B cell (primary cell): Measurements from ENCODE around the gene MCRS1. TPM values are rescaled to one million over a fixed set of nuclear protein-coding genes. Genes with fewer than 3 reads are reported as not detected.

Experiments
- ATAC-seq: fragments of 200-7000 bp; cut with Tn5 transposase; one replicate; pipeline ENCODE4 v1.10.0; 2021; ENCODE audit warnings: low read depth, mild to moderate bottlenecking, moderate number of reproducible peaks, moderate library complexity
- CTCF ChIA-PET: fragments of 350-600 bp; sonication (Branson Sonifier 250); formaldehyde crosslinking; loops from one replicate; lab custom pipeline; 2021; ENCODE audit warnings: antibody characterized with exemption, inconsistent platforms; lab: Charles Lee
- POLR2A ChIA-PET: fragments of 350-600 bp; sonication (Branson Sonifier 250); formaldehyde crosslinking; loops from one replicate; lab custom pipeline; 2021; ENCODE audit warnings: antibody characterized with exemption; lab: Charles Lee
- DNase-seq: peaks from one replicate; pipeline ENCODE4 v3.0.0; 2013
- H2AFZ ChIP-seq: 2 replicates; pipeline ENCODE4 v1.6.1; 2012; ENCODE audit warnings: mild to moderate bottlenecking, low read depth, low read length; ENCODE audit not compliant: insufficient read depth, poor library complexity, severe bottlenecking
- H3K27ac ChIP-seq, 2 donors: 1 replicate in 1 of 2; 2 replicates in 1 of 2; pipeline ENCODE4 v1.5.1; 2012 to 2013; ENCODE audit warnings: low read length in 2 of 2, mild to moderate bottlenecking in 2 of 2, moderate library complexity in 1 of 2
- H3K27me3 ChIP-seq, 4 experiments: fragments of 200-600 bp in 1 of 4; sonication (generic) in 1 of 4; replicated peaks in 1 of 4; 1 replicate in 2 of 4; 2 replicates in 2 of 4; pipeline versions ENCODE4 v1.6.1 to v1.7.0; 2013 to 2016; ENCODE audit warnings: low read length in 3 of 4, mild to moderate bottlenecking in 2 of 4, mixed read lengths in 1 of 4, moderate library complexity in 1 of 4; ENCODE audit not compliant: insufficient read depth in 4 of 4, control insufficient read depth in 3 of 4; ENCODE audit errors: control extremely low read depth in 1 of 4
- H3K36me3 ChIP-seq, 2 experiments: replicated peaks in 1 of 2; 1 replicate in 1 of 2; 2 replicates in 1 of 2; pipeline versions ENCODE4 v1.6.1 to v1.7.1; 2013; ENCODE audit warnings: low read length in 1 of 2; ENCODE audit not compliant: insufficient read depth in 2 of 2, control insufficient read depth in 1 of 2; ENCODE audit errors: control extremely low read depth in 1 of 2, extremely low read depth in 1 of 2
- H3K4me1 ChIP-seq, 2 donors: fragments of 200-600 bp in 1 of 2; sonication (generic) in 1 of 2; 1 replicate in 1 of 2; 2 replicates in 1 of 2; pipeline versions ENCODE4 v1.5.1 to v1.6.1; 2013 to 2017; ENCODE audit warnings: low read length in 2 of 2; ENCODE audit not compliant: control insufficient read depth in 2 of 2, insufficient read depth in 2 of 2
- H3K4me2 ChIP-seq: replicated peaks from 2 replicates; pipeline ENCODE3; 2012; ENCODE audit warnings: mild to moderate bottlenecking, low read depth, low read length; ENCODE audit not compliant: poor library complexity, severe bottlenecking
- H3K4me3 ChIP-seq, 5 experiments: fragments of 200-600 bp in 1 of 5; sonication (generic) in 1 of 5; 1 replicate in 3 of 5; 2 replicates in 2 of 5; pipeline versions ENCODE4 v1.5.1 to v1.7.0; 2011 to 2016; ENCODE audit warnings: low read length in 4 of 5, mild to moderate bottlenecking in 4 of 5, low read depth in 2 of 5, control low read depth in 1 of 5, moderate library complexity in 1 of 5; ENCODE audit not compliant: insufficient read depth in 1 of 5; ENCODE audit errors: control extremely low read depth in 1 of 5, extremely low read depth in 1 of 5
- H3K79me2 ChIP-seq: fragments of 200-600 bp; sonication (generic); one replicate; pipeline ENCODE4 v1.6.0; 2016; ENCODE audit warnings: low read length; ENCODE audit not compliant: control insufficient read depth, insufficient read depth
- H3K9ac ChIP-seq: fragments of 200-600 bp; sonication (generic); 2 replicates; pipeline ENCODE4 v1.6.1; 2017; ENCODE audit warnings: mild to moderate bottlenecking, low read length, moderate library complexity
- H3K9me3 ChIP-seq, 3 donors: one replicate each; pipeline versions ENCODE4 v1.6.1 to v1.7.1; 2013; ENCODE audit warnings: low read length in 2 of 3; ENCODE audit not compliant: control insufficient read depth in 2 of 3, insufficient read depth in 1 of 3; ENCODE audit errors: control extremely low read depth in 1 of 3
- H4K20me1 ChIP-seq: 2 replicates; pipeline ENCODE4 v1.6.0; 2012; ENCODE audit warnings: mild to moderate bottlenecking, low read length; ENCODE audit not compliant: insufficient read depth, control insufficient read depth, poor library complexity, severe bottlenecking
- H3K27ac Mint-ChIP-seq: one replicate; pipeline ENCODE4 v1.8.0; 2021; ENCODE audit warnings: mixed read lengths
- H3K27me3 Mint-ChIP-seq: one replicate; pipeline ENCODE4 v1.8.0; 2021; ENCODE audit warnings: mixed read lengths
- H3K4me1 Mint-ChIP-seq: one replicate; pipeline ENCODE4 v1.8.0; 2021; ENCODE audit warnings: mixed read lengths
- H3K4me3 Mint-ChIP-seq: one replicate; pipeline ENCODE4 v1.8.0; 2021; ENCODE audit warnings: mixed read lengths
- H3K9me3 Mint-ChIP-seq: one replicate; pipeline ENCODE4 v1.8.0; 2022; ENCODE audit warnings: mixed read lengths; ENCODE audit not compliant: insufficient read depth
- CTCF ChIP-seq: fragments of 200-600 bp; IDR thresholded peaks from one replicate; pipeline ENCODE4 v1.8.0; 2022; ENCODE audit warnings: antibody characterized with exemption, mild to moderate bottlenecking
- EZH2 ChIP-seq: IDR thresholded peaks from 2 replicates; pipeline ENCODE4 v1.6.1; 2012; ENCODE audit warnings: borderline replicate concordance, low read depth, mild to moderate bottlenecking, moderate library complexity, low read length; ENCODE audit not compliant: insufficient read depth, poor library complexity, severe bottlenecking
- WGBS: methylation state at CpG from one replicate; pipeline ENCODE4 v1.1.5; 2013; ENCODE audit warnings: missing lambda C conversion rate; ENCODE audit not compliant: insufficient coverage; 5-methylcytosine and 5-hydroxymethylcytosine counted together
- intact Hi-C: fragments of 100-400 bp; cut with micrococcal nuclease; formaldehyde crosslinking; loops from one replicate; pipeline ENCODE4 v1.10.0; 2022
- polyA plus RNA-seq: library from polyadenylated mRNA; depleted of rRNA; stranded (reverse); fragments of >200 nt; gene quantifications from 2 replicates; pipeline ENCODE4 v1.2.3, GENCODE V29; 2012
- total RNA-seq, 2 donors: library from RNA; stranded (reverse); fragments of 120-200 nt in 1 of 2; gene quantifications; 1 replicate in 1 of 2; 2 replicates in 1 of 2; pipeline versions ENCODE4 v1.2.3 to v1.2.4, GENCODE V29; 2013 to 2022

Gene MCRS1
- total and polyA plus RNA-seq, 2 donors (not counting 1 experiment from before 2014, with no cell fraction given), result 81.1 to 107 TPM

DNA sequence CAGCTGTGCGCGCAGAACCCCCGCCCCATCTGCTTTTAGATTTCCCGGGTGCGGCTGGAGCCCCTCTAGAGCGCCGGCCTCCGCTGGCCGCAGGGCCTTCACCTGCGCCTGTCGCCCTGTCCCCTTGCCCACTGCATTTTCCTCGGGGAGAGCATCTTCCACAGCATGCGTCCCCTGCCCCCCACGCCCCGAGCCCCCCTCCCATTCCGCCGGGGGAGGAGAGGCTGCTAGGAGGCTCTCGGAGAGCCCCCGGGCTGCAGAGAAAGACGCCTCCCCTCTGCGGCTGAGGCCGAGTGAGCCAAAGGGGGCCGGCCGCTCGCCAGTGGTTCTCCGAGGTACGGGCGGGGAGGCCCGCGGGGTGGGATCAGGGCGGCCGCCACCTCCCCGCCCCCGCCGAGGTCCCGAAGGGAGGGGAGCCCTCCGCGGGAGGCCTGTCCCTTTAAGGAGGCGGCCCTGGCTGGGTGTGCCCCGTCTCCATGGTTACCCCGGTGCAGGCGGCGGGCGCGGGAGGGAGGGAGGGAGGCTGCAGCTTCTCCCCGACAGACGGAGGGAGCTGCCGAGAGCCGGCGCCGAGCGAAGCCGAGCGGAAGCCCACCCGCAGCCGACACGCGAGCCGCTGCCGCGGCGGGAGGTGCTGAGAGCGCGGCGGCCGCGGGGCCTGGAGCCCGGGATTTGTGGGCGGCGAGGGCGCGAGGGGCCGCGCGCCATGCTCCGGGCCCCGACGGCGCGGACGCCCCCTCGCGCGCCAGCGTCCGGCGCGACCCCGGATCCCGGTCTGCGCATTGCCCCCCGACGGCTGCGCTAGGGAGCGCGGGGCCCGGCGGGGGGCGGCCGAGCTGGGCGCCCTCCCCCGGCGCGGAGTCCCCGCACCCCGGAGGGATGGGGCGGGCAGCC is 29.2 kb downstream of the MCRS1 start, which contains the start of gene KCNH3:
Gene KCNH3, plus strand, starts transcription at position 521 of the 894 bp plus-strand sequence. CDS start 387 bp downstream, outside the sequence.
- Histone ChIP-seq H4K20me1 (no peaks in the 10 kb centered on the region), H3K27ac (no peak within 1 kb of the TSS), H3K36me3 (no peaks in the 10 kb centered on the region), H3K4me1 (peaks cover 33 to 49% of the 10 kb centered on the region in 2 donors), H3K9me3 (peaks cover 0 to 9% (median 0%) of the 10 kb centered on the region in 3 donors), H3K9ac (peak within 1 kb of the TSS; percentile 72), H3K79me2 (no peaks in the 10 kb centered on the region), H3K4me2 (peak within 1 kb of the TSS; percentile 99), H3K4me3 (peak within 1 kb of the TSS; percentile 40 to 76 (median 48)), H3K27me3 (peaks cover 0 to 42% (median 13%) of the 10 kb centered on the region in 4 experiments), H2AFZ (peak within 1 kb of the TSS; percentile 77)
- POLR2A ChIA-PET, result interaction anchor here (1.0 kb wide), 1 partner anchor 10 kb away, joined by 3 read pairs; no protein-coding TSS in a partner anchor
- peak; percentile 90 for DNase-seq
- peak; percentile 82 for ATAC-seq
- WGBS, result 2% methylated on average over 96 of the region's 107 CpGs
- Mint-ChIP-seq H3K27me3 (peaks cover 31% of the 10 kb centered on the region), H3K4me1 (peaks cover 44% of the 10 kb centered on the region), H3K9me3 (no peaks in the 10 kb centered on the region), H3K4me3 (peak within 1 kb of the TSS; percentile 82), H3K27ac (no peak within 1 kb of the TSS)
- intact Hi-C loops, result loop anchor here (1.0 to 2.0 kb wide), 2 partner anchors 29 to 168 kb away; partner anchors contain the start of gene FMNL3
- TF ChIP-seq CTCF (no peak), EZH2 (no peak)
- CTCF ChIA-PET, result interaction anchor here (0.5 to 2.1 kb wide), 4 partner anchors 10 to 273 kb away, joined by 3 to 6 read pairs (median 4); partner anchors contain the start of gene DNAJC22
